Measurements from ENCODE around the gene HAGHL. TPM values are rescaled to one million over a fixed set of nuclear protein-coding genes. Genes with fewer than 3 reads are reported as not detected.

The HAGHL gene
- total RNA-seq, 2 experiments from 2014 or later: 28.8 to 32.6 TPM

GRCh38 chr16:684961-685696, 41.8 kb upstream of the HAGHL start:
- Mint-ChIP-seq H3K36me3 (ENCODE audit: low read depth) (peaks cover 26% of the 10 kb centered on the region), H3K27me3 (no peaks in the 10 kb centered on the region), H3K27ac (no peak overlapping the region), H3K4me3 (no peak overlapping the region), H3K9me3 (no peaks in the 10 kb centered on the region), H3K4me1 (ENCODE audit: low read depth) (peaks cover 55% of the 10 kb centered on the region)
- no peak for TF ChIP-seq CTCF (IDR thresholded peaks at IDR 0.05)
- CTCF ChIA-PET: interaction anchor here (1.2 kb wide), 1 partner anchor 10 kb away, joined by 3 read pairs; no protein-coding TSS in a partner anchor
- ATAC-seq (no peak), DNase-seq (no peak)
- POLR2A ChIA-PET: interaction anchor here (0.8 to 1.3 kb wide), 5 partner anchors 8 to 51 kb away, joined by 3 to 5 read pairs (median 4); partner anchors contain the start of gene METTL26
- intact Hi-C loops (cut with micrococcal nuclease): no loop called here

GRCh38 chr16:685967-686366, 40.9 kb upstream of the HAGHL start:
- intact Hi-C loops (cut with micrococcal nuclease): no loop called here
- peaks cover 56% of the 10 kb centered on the region for H3K4me1 Mint-ChIP-seq (ENCODE audit: low read depth)
- H3K27me3 Mint-ChIP-seq: no peaks in the 10 kb centered on the region
- no peak overlapping the region for H3K4me3 Mint-ChIP-seq
- peak; percentile 40 for TF ChIP-seq CTCF (IDR thresholded peaks at IDR 0.05)
- ATAC-seq: no peak
- peaks cover 26% of the 10 kb centered on the region for H3K36me3 Mint-ChIP-seq (ENCODE audit: low read depth)
- DNase-seq: no peak
- no peak overlapping the region for H3K27ac Mint-ChIP-seq
- ChIA-PET CTCF (interaction anchor here (0.5 to 1.2 kb wide), 3 partner anchors 9 to 55 kb away, joined by 3 read pairs; partner anchors contain the start of genes CIAO3 and RHBDL1), POLR2A (interaction anchor here (1.3 kb wide), 1 partner anchor 38 kb away, joined by 3 read pairs; no protein-coding TSS in a partner anchor)
- H3K9me3 Mint-ChIP-seq: no peaks in the 10 kb centered on the region

GRCh38 chr16:686459-687260, 40.2 kb upstream of the HAGHL start:
- no peak for ATAC-seq
- Mint-ChIP-seq H3K27me3 (no peaks in the 10 kb centered on the region), H3K4me3 (no peak overlapping the region), H3K9me3 (no peaks in the 10 kb centered on the region), H3K27ac (no peak overlapping the region), H3K4me1 (ENCODE audit: low read depth) (peaks cover 52% of the 10 kb centered on the region), H3K36me3 (ENCODE audit: low read depth) (peaks cover 21% of the 10 kb centered on the region)
- DNase-seq: no peak
- CTCF ChIA-PET: interaction anchor here (0.5 to 1.2 kb wide), 3 partner anchors 9 to 54 kb away, joined by 3 read pairs; partner anchors contain the start of genes CIAO3 and RHBDL1
- intact Hi-C loops (cut with micrococcal nuclease): no loop called here
- POLR2A ChIA-PET: interaction anchor here (1.1 to 1.3 kb wide), 2 partner anchors 20 to 39 kb away, joined by 3 read pairs; no protein-coding TSS in a partner anchor
- TF ChIP-seq CTCF (IDR thresholded peaks at IDR 0.05): no peak

- CTCF ChIA-PET: interaction anchor here (1.0 to 1.1 kb wide), 2 partner anchors 33 to 98 kb away, joined by 3 read pairs; no protein-coding TSS in a partner anchor
- Mint-ChIP-seq H3K4me3 (no peak overlapping the region), H3K27me3 (no peaks in the 10 kb centered on the region), H3K27ac (no peak overlapping the region), H3K36me3 (ENCODE audit: low read depth) (peaks cover 15% of the 10 kb centered on the region), H3K9me3 (no peaks in the 10 kb centered on the region), H3K4me1 (ENCODE audit: low read depth) (peaks cover 45% of the 10 kb centered on the region)
- intact Hi-C loops (cut with micrococcal nuclease): no loop called here
- no peak for TF ChIP-seq CTCF (IDR thresholded peaks at IDR 0.05)
- POLR2A ChIA-PET: interaction anchor here (1.1 kb wide), 1 partner anchor 19 kb away, joined by 3 read pairs; no protein-coding TSS in a partner anchor
- DNase-seq (no peak), ATAC-seq (no peak)
Measured at GRCh38 chr16:687499-687898, 39.4 kb upstream of the HAGHL start.

Measured in activated CD8-positive, alpha-beta T cell treated with anti-CD3 and anti-CD28 coated beads for 36 hours (primary cell).